HEK293T (cell line): ENCODE measurements around the gene GPR142.

ENCODE experiments used
- BHLHE40 ChIP-seq: fragments of 450-650 bp; IDR thresholded peaks from 2 replicates; pipeline ENCODE4 v1.6.1; 2016; ENCODE audit warnings: mild to moderate bottlenecking, moderate library complexity, borderline replicate concordance
- ELF4 ChIP-seq: fragments of 450-650 bp; IDR thresholded peaks from 2 replicates; pipeline ENCODE4 v1.6.1; 2017; ENCODE audit warnings: antibody characterized with exemption
- HDGF ChIP-seq: fragments of 450-650 bp; IDR thresholded peaks from 2 replicates; pipeline ENCODE4 v1.6.1; 2017; ENCODE audit warnings: antibody characterized with exemption, borderline replicate concordance
- L3MBTL2 ChIP-seq: fragments of 450-650 bp; conservative IDR thresholded peaks from 2 replicates; pipeline ENCODE4 v1.6.1; 2016; ENCODE audit warnings: mild to moderate bottlenecking
- SP1 ChIP-seq: fragments of 450-650 bp; IDR thresholded peaks from 2 replicates; pipeline ENCODE4 v1.6.1; 2017
- SUZ12 ChIP-seq: fragments of 450-650 bp; IDR thresholded peaks from 2 replicates; pipeline ENCODE4 v1.6.1; 2016; ENCODE audit warnings: mild to moderate bottlenecking

- TF ChIP-seq BHLHE40: no peak
- TF ChIP-seq ELF4: no peak
- TF ChIP-seq SP1: no peak
- no peak for TF ChIP-seq SUZ12
- no peak for TF ChIP-seq HDGF
- 0 out of 2 replicates have a peak, but pooled peaks have one; percentile 28 for TF ChIP-seq L3MBTL2
Measured at GRCh38 chr17:74392848-74393247, 25.5 kb downstream of the GPR142 start.
